HepG2 (cell line): ENCODE measurements around the gene OR8B8.
"Not testable (repeated sequence)": the region's sequence is repeated elsewhere in the genome, so short reads cannot be mapped to it uniquely, and the experiment has no call there.

Source experiments
- ATF7 ChIP-seq, 2 experiments: fragments of 450-650 bp in 1 of 2; sonication (generic) in 1 of 2; formaldehyde crosslinking in 1 of 2; IDR thresholded peaks; 2 replicates each; pipeline versions ENCODE4 v1.4.0 to v1.6.1; 2016 to 2020; ENCODE audit warnings: antibody characterized with exemption in 1 of 2, mild to moderate bottlenecking in 1 of 2, missing genetic modification reagents in 1 of 2
- ELF4 ChIP-seq: sonication (generic); formaldehyde crosslinking; IDR thresholded peaks from 2 replicates; pipeline ENCODE4 v1.5.0; 2020; ENCODE audit warnings: missing genetic modification reagents, mild to moderate bottlenecking, moderate library complexity, borderline replicate concordance
- POLR2A ChIP-seq, 2 experiments: IDR thresholded peaks; 2 replicates each; pipeline ENCODE4 v1.6.1; 2011; ENCODE audit warnings: low read depth in 2 of 2, low read length in 2 of 2, mild to moderate bottlenecking in 1 of 2, moderate library complexity in 1 of 2; ENCODE audit not compliant: insufficient read depth in 1 of 2
- POLR2AphosphoS5 ChIP-seq: IDR thresholded peaks from 2 replicates; pipeline ENCODE4 v1.6.1; 2012; ENCODE audit warnings: low read depth, low read length
- RAD21 ChIP-seq: fragments of 450-650 bp; formaldehyde crosslinking; IDR thresholded peaks from 2 replicates; pipeline ENCODE4 v1.5.0; 2020; ENCODE audit warnings: mild to moderate bottlenecking
- SMARCE1 ChIP-seq: fragments of 450-650 bp; IDR thresholded peaks from 2 replicates; pipeline ENCODE4 v1.6.1; 2017; ENCODE audit warnings: borderline replicate concordance
- ZBTB1 ChIP-seq: sonication (generic); formaldehyde crosslinking; IDR thresholded peaks from 2 replicates; pipeline ENCODE4 v1.4.0; 2020; ENCODE audit warnings: missing genetic modification reagents, borderline replicate concordance
- ZFP1 ChIP-seq: IDR thresholded peaks from 2 replicates; pipeline ENCODE4 v1.6.1; 2016
- ZNF121 ChIP-seq: sonication (generic); formaldehyde crosslinking; IDR thresholded peaks from 2 replicates; pipeline ENCODE4 v1.5.0; 2020; ENCODE audit warnings: mild to moderate bottlenecking, missing genetic modification reagents
- ZNF792 ChIP-seq: IDR thresholded peaks from 2 replicates; pipeline ENCODE4 v1.6.1; 2016
- TF ChIP-seq, protein P1 (sequence below): sonication (generic); formaldehyde crosslinking; IDR thresholded peaks from 2 replicates; pipeline ENCODE4 v1.5.0; 2020; ENCODE audit warnings: mild to moderate bottlenecking, missing genetic modification reagents, moderate library complexity
- TF ChIP-seq, protein P2 (sequence below), 2 experiments: IDR thresholded peaks; 2 replicates each; pipeline ENCODE4 v1.6.1; 2011 to 2012; ENCODE audit warnings: low read length in 2 of 2, borderline replicate concordance in 1 of 2, low read depth in 1 of 2, mild to moderate bottlenecking in 1 of 2, moderate library complexity in 1 of 2
- TF ChIP-seq, protein P3 (sequence below): IDR thresholded peaks from 2 replicates; pipeline ENCODE4 v1.6.1; 2012; ENCODE audit warnings: inconsistent platforms

DNA sequence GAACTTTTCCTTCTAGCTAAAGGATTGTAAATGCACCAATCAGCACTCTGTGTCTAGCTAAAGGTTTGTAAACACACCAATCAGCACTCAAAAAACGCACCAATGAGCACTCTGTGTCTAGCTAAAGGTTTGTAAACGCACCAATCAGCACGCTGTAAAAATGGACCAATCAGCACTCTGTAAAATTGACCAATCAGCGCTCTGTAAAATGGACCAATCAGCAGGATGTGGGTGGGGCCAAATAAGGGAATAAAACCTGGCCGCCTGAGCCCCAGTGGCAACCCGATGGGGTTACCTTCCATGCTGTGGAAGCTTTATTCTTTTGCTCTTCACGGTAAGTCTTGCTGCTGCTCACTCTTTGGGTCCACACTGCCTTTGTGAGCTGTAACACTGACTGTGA is 13.9 kb upstream of the OR8B8 start:
- not testable (repeated sequence) for TF ChIP-seq POLR2A (IDR thresholded peaks at IDR 0.05; ENCODE audit: insufficient read depth in 1 of 2, low read depth in 2 of 2, low read length in 2 of 2); ELF4 (CRISPR knock-in tag); ZNF792 (CRISPR knock-in tag); RAD21 (CRISPR knock-in tag); ZFP1 (CRISPR knock-in tag); ZNF121 (CRISPR knock-in tag); SMARCE1; ZBTB1 (CRISPR knock-in tag); ATF7 (IDR thresholded peaks at IDR 0.05); ATF7 (CRISPR knock-in tag; IDR thresholded peaks at IDR 0.05); POLR2AphosphoS5
- TF ChIP-seq, protein P1, sequence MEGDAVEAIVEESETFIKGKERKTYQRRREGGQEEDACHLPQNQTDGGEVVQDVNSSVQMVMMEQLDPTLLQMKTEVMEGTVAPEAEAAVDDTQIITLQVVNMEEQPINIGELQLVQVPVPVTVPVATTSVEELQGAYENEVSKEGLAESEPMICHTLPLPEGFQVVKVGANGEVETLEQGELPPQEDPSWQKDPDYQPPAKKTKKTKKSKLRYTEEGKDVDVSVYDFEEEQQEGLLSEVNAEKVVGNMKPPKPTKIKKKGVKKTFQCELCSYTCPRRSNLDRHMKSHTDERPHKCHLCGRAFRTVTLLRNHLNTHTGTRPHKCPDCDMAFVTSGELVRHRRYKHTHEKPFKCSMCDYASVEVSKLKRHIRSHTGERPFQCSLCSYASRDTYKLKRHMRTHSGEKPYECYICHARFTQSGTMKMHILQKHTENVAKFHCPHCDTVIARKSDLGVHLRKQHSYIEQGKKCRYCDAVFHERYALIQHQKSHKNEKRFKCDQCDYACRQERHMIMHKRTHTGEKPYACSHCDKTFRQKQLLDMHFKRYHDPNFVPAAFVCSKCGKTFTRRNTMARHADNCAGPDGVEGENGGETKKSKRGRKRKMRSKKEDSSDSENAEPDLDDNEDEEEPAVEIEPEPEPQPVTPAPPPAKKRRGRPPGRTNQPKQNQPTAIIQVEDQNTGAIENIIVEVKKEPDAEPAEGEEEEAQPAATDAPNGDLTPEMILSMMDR (CRISPR knock-in tag) = not testable (repeated sequence)
- TF ChIP-seq, protein P2, sequence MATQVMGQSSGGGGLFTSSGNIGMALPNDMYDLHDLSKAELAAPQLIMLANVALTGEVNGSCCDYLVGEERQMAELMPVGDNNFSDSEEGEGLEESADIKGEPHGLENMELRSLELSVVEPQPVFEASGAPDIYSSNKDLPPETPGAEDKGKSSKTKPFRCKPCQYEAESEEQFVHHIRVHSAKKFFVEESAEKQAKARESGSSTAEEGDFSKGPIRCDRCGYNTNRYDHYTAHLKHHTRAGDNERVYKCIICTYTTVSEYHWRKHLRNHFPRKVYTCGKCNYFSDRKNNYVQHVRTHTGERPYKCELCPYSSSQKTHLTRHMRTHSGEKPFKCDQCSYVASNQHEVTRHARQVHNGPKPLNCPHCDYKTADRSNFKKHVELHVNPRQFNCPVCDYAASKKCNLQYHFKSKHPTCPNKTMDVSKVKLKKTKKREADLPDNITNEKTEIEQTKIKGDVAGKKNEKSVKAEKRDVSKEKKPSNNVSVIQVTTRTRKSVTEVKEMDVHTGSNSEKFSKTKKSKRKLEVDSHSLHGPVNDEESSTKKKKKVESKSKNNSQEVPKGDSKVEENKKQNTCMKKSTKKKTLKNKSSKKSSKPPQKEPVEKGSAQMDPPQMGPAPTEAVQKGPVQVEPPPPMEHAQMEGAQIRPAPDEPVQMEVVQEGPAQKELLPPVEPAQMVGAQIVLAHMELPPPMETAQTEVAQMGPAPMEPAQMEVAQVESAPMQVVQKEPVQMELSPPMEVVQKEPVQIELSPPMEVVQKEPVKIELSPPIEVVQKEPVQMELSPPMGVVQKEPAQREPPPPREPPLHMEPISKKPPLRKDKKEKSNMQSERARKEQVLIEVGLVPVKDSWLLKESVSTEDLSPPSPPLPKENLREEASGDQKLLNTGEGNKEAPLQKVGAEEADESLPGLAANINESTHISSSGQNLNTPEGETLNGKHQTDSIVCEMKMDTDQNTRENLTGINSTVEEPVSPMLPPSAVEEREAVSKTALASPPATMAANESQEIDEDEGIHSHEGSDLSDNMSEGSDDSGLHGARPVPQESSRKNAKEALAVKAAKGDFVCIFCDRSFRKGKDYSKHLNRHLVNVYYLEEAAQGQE (IDR thresholded peaks at IDR 0.05; ENCODE audit: borderline replicate concordance in 1 of 2, low read depth in 1 of 2, low read length in 2 of 2) = not testable (repeated sequence)
- TF ChIP-seq, protein P3, sequence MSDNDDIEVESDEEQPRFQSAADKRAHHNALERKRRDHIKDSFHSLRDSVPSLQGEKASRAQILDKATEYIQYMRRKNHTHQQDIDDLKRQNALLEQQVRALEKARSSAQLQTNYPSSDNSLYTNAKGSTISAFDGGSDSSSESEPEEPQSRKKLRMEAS = not testable (repeated sequence)
